ENCODE measurements around the gene SLC9A9.

Gene SLC9A9

DNA sequence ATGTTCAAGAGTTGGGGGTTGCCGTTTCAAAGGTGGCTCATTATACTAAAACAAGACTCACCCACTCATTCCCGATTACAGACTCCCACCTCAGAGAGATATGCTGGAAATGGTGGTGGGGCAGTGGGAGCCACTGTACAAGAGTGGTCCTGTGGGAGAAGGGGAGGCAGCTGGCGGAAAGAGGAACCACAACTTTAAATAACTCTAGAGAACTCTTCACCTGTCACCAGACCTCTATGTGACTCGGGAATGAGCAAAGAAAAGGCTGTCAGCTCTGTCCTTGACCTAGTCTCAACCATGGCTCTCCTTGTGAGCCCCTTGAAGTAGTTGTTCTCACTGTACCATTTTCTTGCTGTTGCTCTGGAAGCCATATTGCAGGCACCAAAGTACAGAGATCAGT is 434.9 kb downstream of the SLC9A9 start:
- DNase-seq (ENCODE audit: low read depth) = no peak

DNA sequence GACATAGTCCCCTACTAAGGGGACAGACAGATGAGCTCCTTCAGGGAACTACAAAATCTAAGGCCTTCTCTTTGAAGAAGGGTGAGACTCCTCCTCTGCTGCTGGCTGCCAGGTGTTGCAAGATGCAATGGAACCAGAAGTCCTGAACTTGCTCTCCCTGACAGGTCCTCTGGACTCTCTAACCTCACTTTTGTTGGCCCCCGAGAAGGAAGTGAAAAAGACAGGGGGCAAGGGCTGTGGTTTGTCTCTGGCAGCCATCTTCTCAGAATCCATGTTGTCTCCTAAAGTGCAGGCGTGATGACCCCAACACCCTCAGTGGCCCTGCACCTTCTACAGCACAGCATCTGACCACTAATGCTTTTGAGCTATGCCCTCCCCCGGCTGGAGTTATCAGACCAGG is 436.2 kb downstream of the SLC9A9 start:
- DNase-seq (ENCODE audit: low read depth) = no peak

DNA sequence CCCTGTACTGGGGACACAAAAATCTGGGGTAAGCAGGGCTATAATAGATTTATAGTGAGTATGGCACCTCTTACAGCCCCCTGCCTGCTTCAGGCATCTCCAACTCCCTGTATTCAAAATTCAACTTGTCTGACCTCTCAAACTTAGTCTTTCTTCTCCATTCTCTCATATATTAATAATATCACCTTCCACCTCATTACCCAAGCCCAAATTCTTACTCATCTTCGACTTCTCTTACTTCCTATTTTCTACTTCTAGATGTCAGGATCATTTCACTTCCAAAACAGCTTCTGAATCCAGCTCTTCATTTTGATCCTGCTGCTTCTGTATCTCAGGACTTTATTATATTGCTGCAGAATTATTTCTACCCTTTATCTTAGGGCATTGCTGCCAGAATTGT is 438.0 kb downstream of the SLC9A9 start:
- no peak for DNase-seq (ENCODE audit: low read depth)

DNA sequence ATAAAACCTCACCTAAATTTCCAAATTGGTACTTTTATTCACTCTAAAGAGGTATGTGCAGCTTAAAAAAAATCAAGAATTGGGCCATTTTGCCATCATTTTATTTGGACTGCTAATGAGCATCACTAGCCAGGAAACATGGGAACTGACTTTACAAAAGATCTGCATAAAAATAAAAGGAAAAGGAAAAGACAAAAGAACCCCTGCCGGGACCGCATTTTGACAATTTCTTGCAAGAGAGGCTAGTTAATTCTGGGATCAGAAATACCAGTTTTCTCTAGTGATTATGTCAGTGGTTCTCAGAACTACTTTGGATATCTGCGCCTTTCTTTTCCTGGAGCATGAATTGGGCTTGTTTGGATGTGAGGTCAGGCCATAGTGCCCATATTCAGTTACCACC is 439.5 kb downstream of the SLC9A9 start:
- DNase-seq (ENCODE audit: low read depth) = no peak

DNA sequence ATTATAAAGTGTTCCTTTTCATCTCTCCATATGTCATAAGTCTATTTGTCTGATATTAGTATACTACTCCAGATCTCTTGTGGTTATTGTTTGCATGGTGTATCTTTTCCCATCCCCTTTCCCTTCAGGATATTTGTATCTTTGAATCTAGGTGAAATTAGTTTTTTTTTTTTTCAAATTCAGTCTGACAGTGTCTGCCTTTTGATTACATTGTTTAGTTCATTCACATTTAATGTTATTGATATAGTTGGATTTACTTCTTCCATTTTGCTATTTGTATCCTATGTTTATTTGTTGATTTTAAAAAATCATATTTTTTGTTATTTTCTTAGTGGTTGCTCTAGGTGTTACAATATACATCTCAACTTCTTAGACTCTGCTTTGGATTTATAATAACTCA is 445.7 kb downstream of the SLC9A9 start:
- no peak for DNase-seq (ENCODE audit: low read depth)

DNA sequence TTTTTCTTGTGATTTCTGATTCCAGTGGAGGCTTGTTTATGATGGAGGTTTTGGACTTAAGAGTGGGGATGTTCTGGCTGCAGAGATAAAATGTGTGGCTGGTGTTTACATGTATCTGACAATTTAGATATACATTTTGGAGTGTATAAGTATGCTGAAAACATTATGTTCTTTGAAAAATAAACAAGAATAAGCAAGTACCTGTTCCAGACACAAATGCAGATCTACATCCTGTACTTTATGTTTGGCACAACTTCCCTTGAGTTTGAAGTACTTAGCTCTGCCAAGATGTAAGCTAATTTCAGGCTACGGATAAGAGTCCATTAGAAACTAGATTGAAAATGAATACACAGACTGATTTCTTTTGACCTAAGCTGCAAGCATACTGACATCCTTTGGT is 451.5 kb downstream of the SLC9A9 start:
- no peak for DNase-seq (ENCODE audit: low read depth)

DNA sequence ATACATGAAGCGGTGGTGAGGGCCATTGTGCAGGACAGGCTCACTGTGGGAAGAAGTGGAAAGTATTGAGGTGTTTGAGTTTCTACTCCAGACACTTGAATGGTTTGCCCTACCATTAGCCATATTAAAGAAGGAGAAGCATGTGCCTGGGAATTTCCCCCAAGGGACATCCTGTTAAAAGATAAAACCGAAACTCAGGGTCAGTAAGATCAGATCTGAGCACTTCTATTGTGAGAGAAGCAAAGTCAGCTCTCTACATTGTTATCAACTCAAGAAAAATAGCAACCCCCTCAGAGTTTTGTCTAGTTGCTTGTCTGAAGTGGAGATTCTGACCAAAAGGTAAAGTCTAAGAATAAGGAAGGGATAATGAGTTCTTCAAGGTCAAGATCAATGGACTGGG is 458.9 kb downstream of the SLC9A9 start:
- DNase-seq (ENCODE audit: low read depth) = no peak

DNA sequence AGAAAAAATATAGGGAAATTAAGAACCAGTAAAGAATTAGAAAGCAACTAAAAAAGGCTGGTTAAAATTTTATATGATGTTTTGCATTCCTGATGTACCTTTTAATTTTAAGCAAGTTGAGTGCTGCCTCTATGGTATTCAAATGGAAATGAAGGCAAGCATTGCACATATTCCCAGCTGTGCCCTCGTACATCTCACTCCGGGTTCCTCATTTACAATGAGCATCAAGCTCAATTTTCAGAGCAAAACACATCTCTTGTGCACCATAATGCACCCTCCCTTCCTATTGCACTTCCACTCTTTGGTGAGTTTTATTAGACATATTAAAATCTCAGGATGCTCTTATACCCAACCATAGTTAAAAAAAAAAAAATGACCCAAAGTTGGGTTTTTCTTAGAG is 460.8 kb downstream of the SLC9A9 start:
- DNase-seq (ENCODE audit: low read depth) = no peak

DNA sequence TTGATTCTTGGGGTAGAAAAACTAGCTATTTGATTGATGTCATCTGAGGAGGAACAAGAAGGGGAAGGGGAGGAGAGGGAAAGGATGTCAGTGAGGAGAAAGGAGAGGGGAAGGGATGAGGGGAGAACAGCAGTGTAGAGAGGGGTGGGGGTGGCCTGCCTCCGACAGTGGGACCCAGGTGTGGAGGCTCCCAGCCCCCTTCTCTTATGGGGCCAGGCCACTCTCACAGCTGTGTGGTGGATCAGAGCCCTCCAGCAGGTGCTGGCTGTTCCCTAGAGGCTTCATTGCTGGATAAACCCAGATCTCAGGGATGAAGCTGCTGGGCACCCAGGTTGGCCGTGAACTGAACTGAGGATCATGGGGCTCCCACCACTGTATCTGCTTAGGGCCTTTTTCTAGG is 464.2 kb downstream of the SLC9A9 start:
- DNase-seq (ENCODE audit: low read depth) = no peak

DNA sequence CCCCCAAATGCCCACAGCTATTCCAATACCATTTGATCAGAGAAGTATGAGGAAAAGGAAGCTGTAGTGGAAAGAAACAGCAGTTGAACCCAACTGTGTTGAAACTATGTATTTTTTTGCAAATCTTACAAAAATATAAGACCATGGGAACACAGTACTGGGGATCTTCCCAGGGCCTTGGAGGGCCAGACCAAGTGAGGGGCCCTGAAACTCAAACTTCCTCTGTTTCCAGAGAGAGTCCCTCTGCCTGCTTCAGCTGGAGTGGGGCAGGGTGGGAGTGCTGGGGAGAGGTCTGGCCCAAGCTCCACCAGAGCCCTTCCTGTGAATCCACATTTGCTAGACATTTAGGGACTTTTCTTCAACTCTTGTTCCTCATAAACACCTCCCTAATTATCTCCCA is 464.8 kb downstream of the SLC9A9 start:
- no peak for DNase-seq (ENCODE audit: low read depth)

DNA sequence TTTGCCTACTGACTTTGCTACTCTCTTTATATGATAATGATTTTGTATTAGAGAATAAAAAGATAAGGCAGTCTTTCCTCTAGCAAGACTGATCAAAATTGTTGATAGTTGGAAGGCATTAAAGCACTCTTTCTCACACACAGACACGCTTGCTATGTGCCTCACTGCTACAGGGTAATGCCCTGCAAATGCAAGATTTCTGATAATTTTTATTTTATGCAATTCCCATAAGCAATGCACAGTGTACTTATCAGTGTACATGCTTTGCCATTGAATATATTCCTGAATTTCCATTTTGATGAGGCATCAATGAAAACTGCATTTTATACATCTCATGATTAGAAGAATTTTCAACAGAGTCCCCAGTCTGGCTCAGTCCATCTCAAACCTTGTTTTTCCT is 465.5 kb downstream of the SLC9A9 start:
- DNase-seq (ENCODE audit: low read depth) = no peak

DNA sequence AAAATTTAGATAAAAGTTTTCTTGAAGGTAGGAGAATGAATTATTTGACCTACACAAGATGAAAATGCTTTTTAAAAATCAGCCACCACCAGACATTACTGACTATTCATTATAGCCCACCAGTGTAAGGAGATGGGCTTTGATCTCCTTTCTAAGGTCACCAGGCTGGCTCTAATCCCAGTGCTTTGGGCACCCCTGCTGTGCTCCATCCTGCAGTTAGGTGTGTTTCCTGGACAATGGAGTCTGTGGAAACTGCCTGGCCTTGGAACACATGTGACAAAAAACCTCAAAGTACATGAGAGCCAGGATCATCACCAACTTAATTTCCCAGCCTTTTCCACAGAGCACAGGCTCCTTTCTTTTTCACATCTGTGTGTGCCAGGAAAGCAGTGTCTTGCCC is 467.8 kb downstream of the SLC9A9 start:
- no peak for DNase-seq (ENCODE audit: low read depth)

DNA sequence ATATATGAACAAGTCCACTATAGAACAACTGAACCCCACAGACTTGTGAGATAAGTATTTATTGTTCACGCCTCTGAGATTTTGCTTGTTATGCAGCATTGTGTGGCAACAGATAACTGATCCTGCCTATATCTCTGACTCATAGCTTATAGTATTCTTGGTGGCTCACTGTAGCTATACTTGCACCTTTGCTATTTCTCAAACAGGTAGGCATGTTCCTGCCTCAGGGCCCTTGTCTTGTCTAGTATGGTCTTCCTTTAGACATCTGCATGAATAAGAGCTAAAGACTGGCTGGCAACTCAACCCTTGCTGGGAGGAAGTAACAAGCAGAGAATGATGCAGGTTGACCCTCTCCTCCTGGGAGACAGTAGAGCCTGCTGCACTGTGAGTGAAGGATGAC is 472.6 kb downstream of the SLC9A9 start:
- DNase-seq (ENCODE audit: low read depth) = no peak

DNA sequence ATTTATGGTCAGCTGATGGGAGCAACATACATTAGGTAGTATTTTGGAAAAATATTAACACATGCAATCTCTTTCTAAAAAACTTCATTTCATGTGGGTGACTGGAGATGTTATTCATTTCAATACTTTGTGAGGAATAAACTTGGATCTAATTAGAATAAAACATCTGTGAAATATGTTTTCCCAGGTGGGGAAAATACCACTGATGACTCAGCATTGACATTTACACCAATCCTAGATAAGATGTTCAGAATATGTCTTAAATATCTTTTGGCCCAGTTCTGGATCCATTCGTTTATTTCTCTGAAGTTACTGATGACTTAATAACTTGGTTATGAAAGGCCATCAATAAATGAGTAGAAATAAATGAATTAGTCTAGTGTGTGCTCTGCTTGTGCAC is 481.1 kb downstream of the SLC9A9 start:
- no peak for DNase-seq (ENCODE audit: low read depth)

DNA sequence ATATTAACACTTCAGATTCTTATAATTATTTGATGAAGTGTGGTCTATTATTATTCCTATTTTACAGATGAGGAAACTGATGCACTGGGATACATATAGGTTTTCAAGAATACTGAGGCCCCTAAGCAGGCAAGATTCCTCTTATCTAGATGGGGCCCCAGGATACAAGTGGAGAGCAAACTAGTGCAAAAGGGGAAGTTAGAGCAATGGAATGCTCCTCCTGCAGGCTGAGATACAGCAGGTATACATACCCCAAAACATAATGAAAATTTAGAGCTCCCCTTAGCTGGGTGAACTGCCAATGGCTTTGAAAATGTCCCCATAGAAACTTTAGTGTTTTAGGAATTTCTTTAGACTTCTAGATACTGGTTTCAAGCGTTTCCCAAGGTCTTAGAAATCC is 481.6 kb downstream of the SLC9A9 start:
- no peak for DNase-seq (ENCODE audit: low read depth)

DNA sequence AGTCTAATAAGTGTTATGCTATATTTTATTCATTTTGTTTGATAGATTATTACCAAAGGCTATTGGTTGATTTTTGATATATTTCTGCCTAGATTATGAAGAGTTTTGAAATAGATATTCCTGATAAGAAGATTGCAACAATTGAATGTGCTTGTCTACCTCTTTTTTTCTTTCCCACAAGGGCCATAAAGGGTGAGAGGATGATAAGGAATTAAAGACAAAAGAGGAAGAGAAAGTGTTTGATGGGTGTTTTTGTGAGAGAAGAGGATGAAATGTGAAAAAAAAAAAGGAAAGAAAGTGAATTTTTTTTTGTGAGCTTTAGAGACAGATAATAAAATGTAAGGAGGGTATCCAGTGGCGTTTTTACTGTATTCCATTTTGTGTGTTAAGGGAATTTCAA is 484.3 kb downstream of the SLC9A9 start:
- DNase-seq (ENCODE audit: low read depth) = no peak

DNA sequence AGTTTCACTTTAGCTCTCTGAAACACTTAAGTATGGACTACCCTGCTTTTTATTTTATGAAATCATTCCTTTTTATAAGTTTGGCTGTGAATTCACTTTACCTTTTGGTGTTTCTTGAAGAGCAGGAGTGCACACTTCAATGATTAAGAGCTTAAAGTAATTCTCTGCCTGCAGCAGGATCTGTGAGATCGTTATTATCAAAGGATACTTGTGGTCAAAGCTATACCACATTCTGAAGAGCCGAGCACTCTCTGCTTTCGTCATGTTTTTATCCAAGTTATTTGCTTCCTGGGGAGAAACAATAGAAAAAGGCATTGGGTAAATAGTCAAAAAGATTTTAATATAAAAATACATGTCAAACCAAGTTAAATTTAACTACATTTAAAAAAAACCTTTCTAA is 485.0 kb downstream of the SLC9A9 start:
- DNase-seq (ENCODE audit: low read depth) = no peak

DNA sequence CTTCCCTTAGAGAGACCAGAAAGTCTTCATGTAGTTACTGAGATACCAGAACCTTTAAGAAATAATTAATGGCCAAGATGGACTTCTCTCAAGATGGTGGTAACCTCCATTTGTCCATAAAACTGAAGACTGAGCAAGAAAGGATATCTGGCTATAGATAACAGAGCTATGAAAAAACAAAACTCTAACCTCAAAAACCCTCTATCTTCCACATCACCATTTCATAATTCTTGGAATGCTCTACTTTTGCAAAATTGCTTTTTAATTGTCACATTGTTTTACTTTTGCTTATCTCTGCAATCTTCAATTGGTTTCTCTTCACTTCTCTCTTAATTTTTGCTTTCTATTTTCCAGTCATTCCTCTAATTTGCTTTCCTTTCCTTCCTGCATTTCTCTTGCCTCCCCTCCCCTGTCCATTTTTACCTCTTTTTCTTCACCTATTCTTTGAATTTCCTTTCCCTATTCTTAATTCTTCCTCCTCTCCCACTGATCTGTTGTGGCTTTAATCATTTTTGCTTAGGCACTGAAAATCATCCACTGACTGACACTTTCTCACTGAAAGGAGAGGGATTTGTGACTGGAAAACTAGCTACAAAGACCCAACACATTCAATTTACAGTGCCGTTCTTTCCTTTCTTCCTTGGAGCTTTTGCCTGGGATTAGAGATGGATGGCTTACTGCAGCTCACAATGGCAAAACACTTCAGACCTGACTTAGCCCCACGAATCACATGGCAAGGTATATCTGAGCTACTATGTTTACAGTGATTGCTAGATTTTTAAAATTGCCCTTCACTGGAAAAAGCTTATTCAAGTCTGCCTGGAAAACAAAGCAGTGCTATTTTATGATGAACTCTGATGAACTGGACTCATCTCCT is 485.9 kb downstream of the SLC9A9 start:
- DNase-seq (ENCODE audit: low read depth) = no peak

DNA sequence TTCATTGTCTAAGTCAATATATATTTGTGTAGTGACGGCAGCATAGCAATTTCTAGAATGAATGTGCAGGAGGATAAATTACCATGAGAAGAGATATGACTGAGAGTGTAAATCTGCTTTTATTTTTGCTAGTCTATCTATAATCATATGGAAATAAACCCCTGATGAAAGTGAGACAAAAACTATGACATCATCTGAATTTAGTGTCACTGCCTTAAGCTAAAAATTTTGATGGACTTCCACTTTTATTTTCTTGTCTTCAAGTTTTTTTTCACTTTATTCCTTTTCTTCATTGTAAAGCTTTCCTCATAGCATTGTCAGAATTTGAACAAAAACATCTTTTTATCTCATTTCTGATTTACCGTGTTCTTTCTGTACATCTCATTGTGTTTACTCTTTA is 486.7 kb downstream of the SLC9A9 start:
- no peak for DNase-seq (ENCODE audit: low read depth)

DNA sequence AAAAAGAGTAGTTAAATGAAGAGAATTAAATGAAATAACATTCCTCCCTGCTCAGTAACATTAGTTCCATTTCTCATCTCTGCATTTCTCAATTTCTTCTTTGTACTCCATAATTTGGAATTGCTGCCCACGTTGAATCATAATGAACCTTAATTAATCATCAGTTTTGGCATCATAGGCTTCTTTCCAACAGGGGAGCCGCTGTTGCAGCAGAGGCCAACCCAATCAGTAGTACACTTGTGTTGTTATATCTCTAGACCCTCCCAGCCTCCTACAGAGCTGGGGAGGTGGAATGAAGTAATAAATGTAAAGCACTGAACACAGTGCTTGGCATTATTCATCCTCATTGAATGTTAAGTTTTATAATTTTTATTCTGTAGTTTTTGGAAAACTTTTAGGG is 488.0 kb downstream of the SLC9A9 start:
- no peak for DNase-seq (ENCODE audit: low read depth)

DNA sequence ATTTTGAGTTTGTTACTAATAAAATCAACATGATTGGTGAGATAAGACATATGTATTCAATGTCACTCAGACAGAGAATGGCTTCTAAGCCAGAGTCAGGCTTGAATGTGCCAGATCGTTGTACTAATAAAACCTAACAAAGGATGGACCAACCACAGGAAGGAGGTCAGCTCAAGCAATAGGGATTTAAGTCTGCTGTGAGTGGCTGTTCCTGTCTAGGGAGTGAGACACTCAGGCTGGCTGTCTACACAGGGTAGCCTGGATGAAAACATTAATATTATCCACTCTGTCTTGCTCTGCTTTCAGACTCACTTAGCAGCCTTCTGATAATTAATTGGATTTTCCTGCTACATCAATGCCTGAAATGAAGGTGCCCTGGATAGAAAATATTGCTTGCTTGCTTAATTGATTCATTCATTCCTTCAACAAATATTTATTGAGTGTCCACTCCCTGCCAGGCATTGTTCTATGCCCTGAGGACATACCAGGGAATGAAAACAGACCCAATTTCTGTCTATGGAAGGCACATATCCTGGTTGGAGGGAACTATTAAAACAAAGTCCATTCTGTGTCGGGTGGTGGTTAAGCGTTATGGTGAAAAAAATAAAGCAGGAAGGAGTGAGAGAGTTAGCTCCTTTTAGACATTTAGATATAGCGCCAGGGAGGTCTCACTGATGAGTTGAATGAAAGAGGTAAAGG is 489.3 kb downstream of the SLC9A9 start:
- no peak for DNase-seq (ENCODE audit: low read depth)

DNA sequence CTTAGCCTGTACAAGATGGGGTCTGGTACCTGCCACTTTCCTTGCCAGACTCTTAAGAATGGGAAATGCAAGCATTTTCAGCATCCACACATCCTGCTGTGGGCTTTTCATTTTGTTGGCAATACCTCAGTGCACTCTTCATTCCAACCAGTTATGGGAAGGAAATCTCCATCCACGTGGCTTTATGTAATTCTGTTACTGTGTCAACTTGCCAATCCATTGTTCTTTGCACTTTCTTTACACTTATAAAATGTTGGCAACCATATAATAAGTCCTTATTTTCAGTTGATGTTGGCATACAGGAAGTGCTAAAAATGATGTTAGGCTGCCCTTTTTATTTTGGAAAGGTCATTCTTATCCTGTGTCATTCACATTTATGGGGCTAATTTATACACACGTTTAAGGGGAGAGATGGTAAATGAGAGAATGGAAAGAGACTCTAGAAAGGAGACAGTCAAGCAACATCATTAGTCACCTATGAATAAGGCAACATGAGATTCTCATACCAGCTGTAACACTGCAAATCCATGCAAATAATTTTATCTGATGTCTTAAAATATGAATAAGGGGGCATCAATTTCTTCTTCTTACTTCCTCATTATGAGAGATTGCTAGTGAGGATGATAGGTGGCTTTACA is 490.0 kb downstream of the SLC9A9 start:
- DNase-seq (ENCODE audit: low read depth) = no peak

DNA sequence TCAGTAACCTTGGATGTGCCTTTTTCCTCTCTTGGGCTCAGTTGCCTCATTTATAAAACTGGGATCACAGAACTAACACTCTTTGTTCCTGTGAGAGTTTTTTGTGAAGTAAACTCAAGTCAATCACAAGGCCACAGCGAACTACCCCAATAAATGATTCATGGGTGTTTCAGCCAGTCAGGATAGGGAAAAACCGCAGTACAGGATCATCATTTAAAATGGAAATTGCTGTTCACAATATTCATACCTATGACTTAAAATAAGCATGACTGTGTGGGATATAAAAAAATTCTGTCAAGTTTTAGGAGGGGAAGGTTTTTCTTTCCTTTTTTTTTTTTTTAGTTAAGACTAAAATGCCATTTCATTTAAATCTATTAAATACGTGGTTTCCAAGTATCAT is 490.6 kb downstream of the SLC9A9 start:
- no peak for DNase-seq (ENCODE audit: low read depth)

All from fibroblast of gingiva (primary cell).